ENCODE results near the gene IMPDH1. TPM values are rescaled to one million over a fixed set of nuclear protein-coding genes. Genes with fewer than 3 reads are reported as not detected.

IMPDH1 gene
- total RNA-seq, 120 experiments from 2014 or later, result 18.1 to 58.7 (median 39.5) TPM

Other genes with a start within 250 kb of the IMPDH1 start
- under 1 TPM in 2 of 120 experiments, not detected in 118; 0.12 to 0.18 TPM for gene LEP, start 168.7 kb downstream of the IMPDH1 start, total RNA-seq
- 10 to 100 TPM; 37.9 to 78.1 (median 52.7) TPM for gene RBM28, start 66.1 kb downstream of the IMPDH1 start, total RNA-seq
- gene PRRT4, start 48.3 kb downstream of the IMPDH1 start, total RNA-seq, result 1 to 10 TPM; 1.5 to 7.6 (median 4.2) TPM
- 100 to 1,000 TPM in 10 of 120 experiments, 10 to 100 TPM in 108, 1 to 10 TPM in 2; 8.6 to 287 (median 24.8) TPM for gene HILPDA, start 45.9 kb upstream of the IMPDH1 start, total RNA-seq
- gene METTL2B, start 66.8 kb upstream of the IMPDH1 start, total RNA-seq, result 10 to 100 TPM; 19.8 to 45.2 (median 29.5) TPM